KMS-11 (cell line): ENCODE measurements around the gene MYT1.
"Not testable (repeated sequence)": the region's sequence is repeated elsewhere in the genome, so short reads cannot be mapped to it uniquely, and the experiment has no call there.

Experiments used
- H2AFZ ChIP-seq: fragments of 200-600 bp; sonication (generic); 2 replicates; pipeline ENCODE4 v1.6.1; 2016; ENCODE audit warnings: antibody characterized with exemption, mixed run types, low read depth
- H3K27ac ChIP-seq: fragments of 200-600 bp; sonication (generic); 2 replicates; pipeline ENCODE4 v1.6.1; 2016; ENCODE audit warnings: mild to moderate bottlenecking, mixed run types
- H3K27me3 ChIP-seq: fragments of 200-600 bp; sonication (generic); 2 replicates; pipeline ENCODE4 v1.6.1; 2017; ENCODE audit warnings: mild to moderate bottlenecking, low read depth, mixed run types, moderate library complexity; ENCODE audit not compliant: insufficient read depth
- H3K36me3 ChIP-seq: fragments of 200-600 bp; sonication (generic); 2 replicates; pipeline ENCODE4 v1.6.1; 2017; ENCODE audit warnings: mild to moderate bottlenecking, mixed run types; ENCODE audit not compliant: insufficient read depth
- H3K4me1 ChIP-seq: fragments of 200-600 bp; sonication (generic); 2 replicates; pipeline ENCODE4 v1.6.1; 2016; ENCODE audit warnings: mild to moderate bottlenecking, low read depth, mixed run types; ENCODE audit not compliant: poor library complexity, severe bottlenecking
- H3K4me2 ChIP-seq: fragments of 200-600 bp; sonication (generic); 2 replicates; pipeline ENCODE4 v1.7.0; 2016; ENCODE audit warnings: mild to moderate bottlenecking, mixed run types
- H3K4me3 ChIP-seq: fragments of 200-600 bp; sonication (generic); IDR thresholded peaks from 2 replicates; pipeline ENCODE4 v1.6.1; 2017; ENCODE audit warnings: low read depth, low read length, mixed read lengths; ENCODE audit not compliant: insufficient read depth
- H3K79me2 ChIP-seq: fragments of 200-600 bp; sonication (generic); 2 replicates; pipeline ENCODE4 v1.6.1; 2016; ENCODE audit warnings: low read depth, mixed run types; ENCODE audit not compliant: insufficient read depth
- H3K9ac ChIP-seq: fragments of 200-600 bp; sonication (generic); 2 replicates; pipeline ENCODE4 v1.6.1; 2016; ENCODE audit warnings: mild to moderate bottlenecking, mixed run types
- H4K20me1 ChIP-seq: fragments of 200-600 bp; sonication (generic); 2 replicates; pipeline ENCODE4 v1.6.1; 2016; ENCODE audit warnings: mild to moderate bottlenecking, mixed run types; ENCODE audit not compliant: insufficient read depth
- TF ChIP-seq, protein P1 (sequence below): fragments of 200-600 bp; sonication (generic); conservative IDR thresholded peaks from 2 replicates; pipeline ENCODE4 v1.6.1; 2017; ENCODE audit warnings: low read depth, mild to moderate bottlenecking, antibody characterized with exemption, low read length, moderate library complexity, mixed read lengths

Gene MYT1

DNA sequence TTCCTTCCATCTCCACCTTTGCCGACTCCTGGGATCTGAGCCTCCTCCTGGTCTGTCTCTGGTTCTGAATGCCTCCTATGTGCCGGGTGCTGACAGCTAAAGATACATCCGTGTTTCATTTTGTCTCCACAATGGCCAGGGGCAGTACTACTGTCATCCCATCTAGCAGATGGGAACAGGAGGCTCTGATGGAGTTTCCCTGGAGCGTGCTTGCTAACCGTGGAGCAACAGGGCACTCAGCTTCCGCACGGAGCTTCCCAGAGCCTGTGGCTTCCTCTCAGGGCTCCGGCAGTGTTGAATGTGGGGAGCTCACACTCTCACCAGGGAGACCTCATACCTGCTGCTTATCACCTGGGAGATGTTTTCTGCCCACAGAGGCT, 45.0 kb upstream of the MYT1 start:
- H3K27me3 ChIP-seq: peaks cover 70% of the 10 kb centered on the region

DNA sequence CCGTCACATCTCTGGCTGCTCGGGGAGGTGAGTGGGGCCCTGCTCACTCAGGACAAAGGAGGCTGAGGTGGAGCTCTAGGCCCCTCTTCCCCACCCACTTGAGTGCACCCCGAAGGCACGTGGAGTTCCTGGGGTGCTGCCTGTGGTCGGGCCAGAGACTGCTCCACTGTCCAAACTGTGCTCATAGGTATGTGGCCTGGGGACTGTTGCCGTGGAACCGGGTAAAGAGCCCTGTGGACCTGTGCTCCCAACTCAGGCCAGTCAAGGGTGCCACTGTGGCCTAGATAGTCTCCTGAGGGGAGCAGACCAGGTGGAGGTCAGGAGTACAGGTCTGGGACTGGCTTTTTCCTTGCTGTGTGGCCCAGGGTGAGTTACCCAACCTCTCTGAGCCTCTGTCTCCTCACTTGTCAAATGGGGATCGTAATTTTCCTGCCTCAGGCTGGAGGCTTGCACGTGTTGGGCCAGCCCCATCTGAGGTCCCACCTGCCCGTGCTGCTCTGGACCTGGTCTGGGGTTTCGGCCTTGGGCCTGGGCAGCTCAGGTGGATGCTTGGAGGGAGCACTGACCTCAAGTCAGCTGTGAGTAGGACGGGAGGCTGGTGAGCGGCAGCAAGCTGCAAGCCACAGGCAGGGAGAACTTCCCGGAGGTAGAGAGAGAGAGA, 44.4 kb upstream of the MYT1 start:
- no peak overlapping the region for H3K4me3 ChIP-seq
- TF ChIP-seq, protein P1, sequence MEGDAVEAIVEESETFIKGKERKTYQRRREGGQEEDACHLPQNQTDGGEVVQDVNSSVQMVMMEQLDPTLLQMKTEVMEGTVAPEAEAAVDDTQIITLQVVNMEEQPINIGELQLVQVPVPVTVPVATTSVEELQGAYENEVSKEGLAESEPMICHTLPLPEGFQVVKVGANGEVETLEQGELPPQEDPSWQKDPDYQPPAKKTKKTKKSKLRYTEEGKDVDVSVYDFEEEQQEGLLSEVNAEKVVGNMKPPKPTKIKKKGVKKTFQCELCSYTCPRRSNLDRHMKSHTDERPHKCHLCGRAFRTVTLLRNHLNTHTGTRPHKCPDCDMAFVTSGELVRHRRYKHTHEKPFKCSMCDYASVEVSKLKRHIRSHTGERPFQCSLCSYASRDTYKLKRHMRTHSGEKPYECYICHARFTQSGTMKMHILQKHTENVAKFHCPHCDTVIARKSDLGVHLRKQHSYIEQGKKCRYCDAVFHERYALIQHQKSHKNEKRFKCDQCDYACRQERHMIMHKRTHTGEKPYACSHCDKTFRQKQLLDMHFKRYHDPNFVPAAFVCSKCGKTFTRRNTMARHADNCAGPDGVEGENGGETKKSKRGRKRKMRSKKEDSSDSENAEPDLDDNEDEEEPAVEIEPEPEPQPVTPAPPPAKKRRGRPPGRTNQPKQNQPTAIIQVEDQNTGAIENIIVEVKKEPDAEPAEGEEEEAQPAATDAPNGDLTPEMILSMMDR: no peak
- H2AFZ ChIP-seq: no peak overlapping the region
- H3K27me3 ChIP-seq: peaks cover 69% of the 10 kb centered on the region
- no peaks in the 10 kb centered on the region for H3K36me3 ChIP-seq
- no peaks in the 10 kb centered on the region for H4K20me1 ChIP-seq
- H3K79me2 ChIP-seq: no peaks in the 10 kb centered on the region
- H3K4me1 ChIP-seq: peaks cover 8% of the 10 kb centered on the region
- H3K9ac ChIP-seq: no peak overlapping the region
- H3K4me2 ChIP-seq: no peak overlapping the region
- H3K27ac ChIP-seq: no peak overlapping the region

More for the DNA sequence above, 45.0 kb upstream of the MYT1 start:
- no peaks in the 10 kb centered on the region for H4K20me1 ChIP-seq
- H3K9ac ChIP-seq: no peak overlapping the region
- no peaks in the 10 kb centered on the region for H3K36me3 ChIP-seq
- no peak overlapping the region for H3K4me2 ChIP-seq
- H3K79me2 ChIP-seq: no peaks in the 10 kb centered on the region
- no peak overlapping the region for H2AFZ ChIP-seq
- H3K27ac ChIP-seq: no peak overlapping the region
- TF ChIP-seq, protein P1: no peak
- H3K4me3 ChIP-seq: no peak overlapping the region
- H3K4me1 ChIP-seq: peaks cover 8% of the 10 kb centered on the region

DNA sequence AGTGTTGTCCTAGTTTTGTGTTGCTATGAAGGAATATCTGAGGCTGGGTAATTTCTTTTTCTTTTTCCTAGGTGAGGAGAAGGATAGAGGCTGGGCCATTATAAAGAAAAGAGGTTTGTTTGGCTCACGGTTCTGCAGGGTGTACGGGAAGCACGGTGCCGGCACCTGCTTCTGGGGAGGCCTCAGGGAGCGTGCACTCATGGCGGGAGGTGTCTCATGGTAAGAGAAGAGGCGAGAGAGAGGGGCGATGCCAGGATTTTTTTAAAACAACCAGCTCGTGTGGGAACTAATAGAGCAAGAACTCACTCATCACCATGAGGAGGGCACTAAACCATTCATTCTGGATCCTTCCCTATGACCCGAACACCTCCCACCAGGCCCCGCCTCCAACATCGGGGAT, 42.7 kb upstream of the MYT1 start:
- Histone ChIP-seq H3K79me2 (no peaks in the 10 kb centered on the region), H3K27ac (no peak overlapping the region), H3K4me2 (no peak overlapping the region), H3K9ac (no peak overlapping the region), H3K36me3 (no peaks in the 10 kb centered on the region), H4K20me1 (no peaks in the 10 kb centered on the region), H3K27me3 (peaks cover 51% of the 10 kb centered on the region), H3K4me3 (no peak overlapping the region), H2AFZ (no peak overlapping the region), H3K4me1 (peaks cover 8% of the 10 kb centered on the region)
- TF ChIP-seq, protein P1: no peak

DNA sequence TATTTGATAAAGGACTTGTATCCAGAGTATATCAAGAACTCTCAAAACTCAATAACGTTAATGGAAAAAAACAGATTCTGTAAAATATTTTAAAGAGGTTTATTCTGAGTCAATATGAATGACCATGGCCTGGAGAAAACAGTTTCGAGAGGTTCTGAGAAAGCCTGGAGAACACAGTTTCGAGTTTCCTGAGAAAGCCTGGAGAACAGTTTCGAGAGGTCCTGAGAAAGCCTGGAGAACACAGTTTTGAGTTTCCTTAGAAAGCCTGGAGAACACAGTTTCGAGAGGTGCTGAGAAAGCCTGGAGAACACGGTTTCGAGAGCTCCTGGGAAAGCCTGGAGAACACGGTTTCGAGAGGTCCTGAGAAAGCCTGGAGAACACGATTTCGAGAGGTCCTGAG, 41.3 kb upstream of the MYT1 start:
- H3K27ac ChIP-seq, H3K4me2 ChIP-seq, H3K9ac ChIP-seq, H2AFZ ChIP-seq, H3K4me1 ChIP-seq, H3K4me3 ChIP-seq, H4K20me1 ChIP-seq, H3K79me2 ChIP-seq, H3K36me3 ChIP-seq: not testable (repeated sequence)
- peaks cover 50% of the 10 kb centered on the region for H3K27me3 ChIP-seq

DNA sequence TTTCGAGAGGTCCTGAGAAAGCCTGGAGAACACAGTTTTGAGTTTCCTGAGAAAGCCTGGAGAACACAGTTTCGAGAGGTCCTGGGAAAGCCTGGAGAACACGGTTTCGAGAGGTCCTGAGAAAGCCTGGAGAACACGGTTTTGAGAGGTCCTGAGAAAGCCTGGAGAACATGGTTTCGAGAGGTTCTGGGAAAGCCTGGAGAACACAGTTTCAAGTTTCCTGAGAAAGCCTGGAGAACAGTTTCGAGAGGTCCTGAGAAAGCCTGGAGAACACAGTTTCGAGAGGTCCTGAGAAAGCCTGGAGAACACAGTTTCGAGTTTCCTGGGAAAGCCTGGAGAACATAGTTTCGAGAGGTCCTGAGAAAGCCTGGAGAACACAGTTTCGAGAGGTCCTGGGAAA, 40.7 kb upstream of the MYT1 start:
- not testable (repeated sequence) for H3K27ac ChIP-seq, H3K79me2 ChIP-seq, H4K20me1 ChIP-seq, H3K36me3 ChIP-seq, H3K4me3 ChIP-seq, H3K9ac ChIP-seq, H2AFZ ChIP-seq, H3K4me1 ChIP-seq, H3K4me2 ChIP-seq
- peaks cover 56% of the 10 kb centered on the region for H3K27me3 ChIP-seq
